ENCODE measurements around the gene NGEF.

GRCh38 chr2:232891621-232892071 lies 121.4 kb downstream of the NGEF start:
- TF ChIP-seq CTCF (IDR thresholded peaks at IDR 0.05) (no peak), POLR2A (IDR thresholded peaks at IDR 0.05) (no peak)
